Islet of Langerhans (tissue), 1 donor: ENCODE data around the gene NELL1.

Source experiments
- FAIRE-seq: peaks from one replicate; lab custom pipeline; 2011; peaks lifted over from hg19 to GRCh38; lab: Jason Lieb, UNC

Gene NELL1

DNA sequence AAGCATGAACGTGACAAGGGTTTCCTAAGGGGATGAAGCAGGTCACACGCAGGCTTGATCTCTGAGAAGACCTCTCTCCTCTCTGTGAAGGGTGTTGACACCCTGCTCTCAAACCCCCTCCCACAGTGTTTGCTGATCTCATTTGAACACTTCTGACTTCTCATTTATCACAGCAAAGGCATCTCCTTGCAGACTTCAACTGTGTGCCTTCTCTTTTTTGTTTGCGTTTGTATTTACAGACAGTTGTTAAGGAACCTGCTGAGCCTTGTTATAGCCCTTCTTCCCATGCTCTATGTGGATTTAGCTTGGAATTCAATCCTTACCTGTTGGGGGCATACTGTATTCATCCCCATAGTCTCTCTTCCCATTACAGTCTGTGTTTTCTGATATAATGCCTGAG is 206.5 kb downstream of the NELL1 start:
- FAIRE-seq, result no peak

- no peak for FAIRE-seq
These were observed 207.4 kb downstream of the NELL1 start for GRCh38 chr11:20876738-20877137.

DNA sequence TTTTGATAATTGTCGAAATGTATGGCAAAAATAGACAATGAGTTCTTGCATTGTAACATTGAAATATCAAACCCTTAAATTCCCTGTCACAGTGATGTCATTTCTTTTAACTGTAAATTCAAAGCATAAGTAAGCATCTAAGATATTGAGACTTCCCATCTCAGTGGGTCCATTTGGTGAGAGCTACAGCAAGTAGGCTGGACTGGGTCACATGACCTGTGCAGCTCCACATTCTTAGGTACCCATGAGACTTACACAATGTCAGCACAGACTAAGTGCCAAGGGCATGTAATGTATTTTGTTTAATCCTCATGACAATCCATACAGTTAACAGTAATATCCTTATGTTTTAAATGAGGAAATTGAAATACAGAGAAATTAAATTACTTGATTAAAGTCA is 210.7 kb downstream of the NELL1 start:
- no peak for FAIRE-seq

GRCh38 chr11:20881328-20882079 is 212.1 kb downstream of the NELL1 start:
- FAIRE-seq, result no peak

DNA sequence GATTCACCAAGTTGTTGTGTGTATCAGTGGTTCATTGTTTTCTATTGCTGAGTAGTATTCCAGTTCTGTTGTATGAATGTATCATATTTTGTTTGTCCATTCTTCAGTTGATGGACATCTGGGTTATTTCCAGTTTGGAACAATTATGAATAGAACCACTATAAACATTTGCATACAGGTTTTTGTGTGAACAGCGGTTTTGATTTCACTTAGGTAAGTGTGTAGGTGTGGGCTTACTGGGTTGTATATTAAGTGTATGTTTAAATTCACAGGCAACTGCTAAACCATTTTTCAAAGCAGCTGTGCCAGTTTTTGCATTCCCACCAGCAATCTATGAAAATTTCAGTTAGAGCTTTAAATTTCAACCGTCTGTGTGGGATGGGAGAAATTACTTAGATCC is 217.8 kb downstream of the NELL1 start:
- FAIRE-seq, result no peak

DNA sequence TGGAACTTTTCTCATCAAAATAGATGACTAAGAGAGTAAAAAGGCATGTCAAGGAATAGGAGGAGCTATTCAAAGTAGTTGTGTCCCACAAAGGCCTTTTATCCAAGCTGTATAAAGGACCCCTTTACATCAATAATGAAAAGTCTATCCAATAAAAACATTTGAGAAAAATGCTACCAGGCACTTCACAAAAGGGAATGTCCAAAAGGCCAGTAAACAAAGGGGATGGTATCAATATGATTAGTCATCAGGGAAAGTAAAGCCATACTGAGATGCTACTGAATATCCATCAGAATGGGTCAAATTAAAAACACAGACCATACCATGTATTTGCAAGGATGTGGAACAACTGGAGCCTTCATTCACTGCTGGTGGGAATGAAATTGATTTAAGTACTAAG is 224.9 kb downstream of the NELL1 start:
- FAIRE-seq, result no peak

DNA sequence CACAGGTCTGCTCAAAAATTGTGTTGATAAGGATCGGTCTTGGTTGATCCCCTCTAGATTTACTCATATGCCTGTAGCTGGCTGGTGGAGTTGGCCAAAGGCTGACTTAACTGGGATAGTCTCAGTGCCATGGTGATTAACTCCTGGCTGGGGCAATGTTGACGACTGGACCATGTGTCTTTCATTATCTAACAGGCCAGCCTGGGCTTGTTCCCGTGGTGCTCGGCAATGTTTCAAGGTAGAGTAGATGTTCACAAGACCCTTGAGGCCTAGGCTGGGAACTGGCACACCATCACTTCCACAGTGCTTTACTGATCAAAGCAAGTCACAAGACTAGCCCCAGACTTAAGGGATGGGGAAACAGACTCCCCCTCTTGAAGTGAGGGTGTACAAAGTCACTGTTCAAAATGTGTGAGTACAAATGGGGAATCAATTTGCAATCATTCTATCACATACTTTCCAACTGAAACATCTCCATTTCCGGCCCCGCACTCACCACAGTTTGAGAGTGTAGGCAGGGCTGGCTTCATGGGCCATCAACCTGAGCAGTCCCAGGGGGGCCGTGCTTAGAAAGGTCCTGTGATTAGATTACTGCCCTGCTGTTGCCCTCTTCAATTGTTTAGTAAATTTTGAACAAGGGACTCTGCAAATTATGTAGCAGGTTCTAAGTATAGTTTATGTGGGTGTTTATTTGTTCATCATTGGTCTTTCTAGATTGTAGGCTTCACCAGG is 240.8 kb downstream of the NELL1 start:
- no peak for FAIRE-seq

GRCh38 chr11:20910733-20911132 is 241.3 kb downstream of the NELL1 start:
- FAIRE-seq, result no peak

- no peak for FAIRE-seq
These were observed 242.9 kb downstream of the NELL1 start for GRCh38 chr11:20912065-20912821.

GRCh38 chr11:20912922-20913512 is 243.6 kb downstream of the NELL1 start:
- FAIRE-seq, result no peak

DNA sequence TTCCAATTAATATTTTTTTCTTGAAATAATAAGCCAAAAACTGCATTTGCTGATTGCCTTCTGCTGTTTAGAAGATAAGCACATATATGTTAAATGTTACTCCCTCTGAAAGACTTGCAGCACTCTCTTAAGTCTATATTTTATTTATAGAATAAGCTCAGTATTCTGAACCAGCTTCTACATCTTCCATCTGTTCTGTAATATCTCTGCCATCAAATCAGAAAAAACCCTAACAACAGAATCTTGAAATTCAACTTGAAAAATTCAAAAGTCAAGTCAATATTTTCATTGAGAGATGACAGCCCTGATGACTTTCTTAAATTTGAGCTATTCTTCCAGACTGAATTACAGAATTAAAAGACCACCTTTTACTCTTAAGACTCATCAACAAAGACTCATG is 247.9 kb downstream of the NELL1 start:
- FAIRE-seq, result no peak

DNA sequence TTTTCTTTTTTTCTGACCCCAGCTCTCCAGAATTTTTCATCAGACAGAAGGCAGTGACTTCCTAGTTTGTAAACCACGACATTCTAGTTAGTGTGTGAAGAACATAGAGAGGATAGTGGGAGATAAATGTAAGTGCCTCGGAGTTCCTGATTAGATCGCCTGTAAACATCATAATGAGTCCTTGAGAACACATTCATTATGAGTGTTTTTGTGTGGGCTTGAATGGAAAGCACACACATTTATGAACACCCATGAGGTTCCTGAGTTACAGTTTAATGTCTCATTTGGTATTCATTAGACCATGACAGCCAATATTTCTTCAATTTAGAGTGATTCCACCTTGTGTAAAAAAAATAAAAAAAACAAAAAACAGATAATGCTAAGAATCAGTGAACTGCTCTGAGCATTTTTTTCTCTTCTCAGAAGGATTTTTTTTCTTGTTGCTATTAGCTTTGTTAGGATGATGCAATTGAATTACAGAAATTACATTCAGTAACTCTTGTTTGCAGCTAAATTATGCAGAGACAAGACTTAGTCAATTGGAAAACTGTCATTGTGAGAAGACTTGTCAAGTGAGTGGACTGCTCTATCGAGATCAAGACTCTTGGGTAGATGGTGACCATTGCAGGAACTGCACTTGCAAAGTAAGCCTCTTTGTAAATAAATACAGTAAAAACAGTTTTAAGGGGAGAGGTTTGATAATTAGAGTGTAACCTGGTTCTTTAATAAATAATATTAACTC is 257.6 kb downstream of the NELL1 start:
- no peak for FAIRE-seq

DNA sequence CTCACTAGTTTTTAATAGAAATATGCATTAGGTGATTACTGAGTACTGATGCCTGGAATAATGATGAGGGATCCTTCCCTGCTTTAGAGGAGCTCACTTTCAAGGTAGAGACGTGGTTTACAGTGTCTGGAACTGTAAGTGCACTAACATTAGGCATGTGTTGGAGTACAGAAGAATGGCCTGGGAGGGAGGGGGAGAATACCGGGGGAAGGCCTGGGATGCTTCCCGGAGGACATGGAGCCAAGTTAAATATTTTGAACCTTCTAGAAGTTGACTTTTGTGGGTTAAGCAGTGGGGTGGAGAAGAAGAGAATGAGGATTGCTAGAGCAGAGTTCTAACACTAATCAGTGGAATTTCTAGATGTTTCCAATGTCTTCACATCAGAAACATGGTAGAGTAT is 261.6 kb downstream of the NELL1 start:
- no peak for FAIRE-seq

DNA sequence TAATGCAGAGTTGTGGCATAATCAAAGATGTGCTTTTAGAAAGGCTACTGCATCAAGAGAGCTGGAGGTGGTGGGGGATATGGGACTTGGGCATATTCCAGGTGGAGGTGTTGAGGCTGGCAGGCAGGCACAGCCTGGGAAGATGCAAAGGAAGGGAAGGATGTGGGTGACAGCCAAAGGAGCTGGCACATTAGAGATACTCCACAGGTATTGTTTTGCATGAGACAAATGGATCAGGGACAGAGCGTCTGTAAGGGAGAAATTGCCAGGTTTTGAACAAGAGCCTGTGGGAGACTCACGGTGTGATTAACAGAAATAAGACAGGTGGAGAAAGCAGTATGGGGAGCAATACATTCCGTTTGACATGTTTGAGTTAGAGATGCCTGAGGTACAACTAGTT is 263.7 kb downstream of the NELL1 start:
- no peak for FAIRE-seq

- FAIRE-seq, result no peak
These were observed 264.6 kb downstream of the NELL1 start for GRCh38 chr11:20933958-20934357.

GRCh38 chr11:20934516-20934915 is 265.1 kb downstream of the NELL1 start:
- FAIRE-seq, result no peak

- FAIRE-seq, result no peak
These were observed 268.4 kb downstream of the NELL1 start for GRCh38 chr11:20937826-20938225.

DNA sequence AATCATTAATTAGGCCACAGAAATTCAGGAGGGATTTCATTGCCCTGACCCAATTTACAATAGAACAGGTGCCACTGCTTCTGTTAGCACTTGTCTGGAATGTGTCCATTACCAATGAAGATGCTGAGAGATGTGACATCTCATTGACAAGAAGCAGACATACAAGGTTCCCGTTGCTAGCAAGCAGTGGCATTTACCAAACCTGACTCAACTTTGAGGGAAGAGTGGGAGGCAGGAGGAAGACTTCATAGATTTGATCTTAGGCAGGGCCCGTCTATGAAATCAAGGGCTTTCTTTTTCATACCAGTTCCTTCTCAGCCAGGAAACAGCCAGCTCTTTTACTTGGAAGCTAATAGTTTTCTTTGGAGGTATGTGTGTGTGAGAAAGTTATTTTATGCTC is 280.2 kb downstream of the NELL1 start:
- no peak for FAIRE-seq

- no peak for FAIRE-seq
These were observed 293.2 kb downstream of the NELL1 start for GRCh38 chr11:20962581-20962980.

GRCh38 chr11:20963596-20963995 is 294.2 kb downstream of the NELL1 start:
- FAIRE-seq, result no peak

GRCh38 chr11:20964985-20965384 is 295.6 kb downstream of the NELL1 start:
- FAIRE-seq, result peak; percentile 80

DNA sequence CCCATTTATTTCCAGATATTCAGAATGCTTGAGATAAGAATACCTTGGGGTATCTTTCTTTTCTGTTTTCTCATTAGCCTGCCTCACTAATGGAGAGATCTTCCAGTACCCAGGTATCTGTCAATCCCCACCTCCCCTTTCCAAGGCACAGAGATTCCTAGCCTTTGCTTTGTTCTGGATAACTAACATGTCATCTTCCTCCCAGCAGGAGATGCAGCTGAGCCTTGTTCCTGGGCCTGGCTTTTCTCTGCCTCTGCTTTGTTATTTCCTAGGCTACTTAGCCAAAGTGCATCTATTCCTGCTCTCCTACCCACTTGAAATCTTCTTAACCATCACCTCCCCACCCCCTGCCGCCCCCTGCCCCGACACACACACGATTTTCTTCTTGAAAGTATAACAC is 297.1 kb downstream of the NELL1 start:
- FAIRE-seq, result no peak
